HG03442 (cell line): ENCODE data around the gene DDX39A.
"Not testable (repeated sequence)": the region's sequence is repeated elsewhere in the genome, so short reads cannot be mapped to it uniquely, and the experiment has no call there.

Source experiments
- ATAC-seq: cut with Tn5 transposase; IDR thresholded peaks from one replicate; pipeline ENCODE4 v1.9.1; 2021; ENCODE audit warnings: mild to moderate bottlenecking, moderate library complexity; ENCODE audit not compliant: unreplicated experiment

DDX39A gene

DNA sequence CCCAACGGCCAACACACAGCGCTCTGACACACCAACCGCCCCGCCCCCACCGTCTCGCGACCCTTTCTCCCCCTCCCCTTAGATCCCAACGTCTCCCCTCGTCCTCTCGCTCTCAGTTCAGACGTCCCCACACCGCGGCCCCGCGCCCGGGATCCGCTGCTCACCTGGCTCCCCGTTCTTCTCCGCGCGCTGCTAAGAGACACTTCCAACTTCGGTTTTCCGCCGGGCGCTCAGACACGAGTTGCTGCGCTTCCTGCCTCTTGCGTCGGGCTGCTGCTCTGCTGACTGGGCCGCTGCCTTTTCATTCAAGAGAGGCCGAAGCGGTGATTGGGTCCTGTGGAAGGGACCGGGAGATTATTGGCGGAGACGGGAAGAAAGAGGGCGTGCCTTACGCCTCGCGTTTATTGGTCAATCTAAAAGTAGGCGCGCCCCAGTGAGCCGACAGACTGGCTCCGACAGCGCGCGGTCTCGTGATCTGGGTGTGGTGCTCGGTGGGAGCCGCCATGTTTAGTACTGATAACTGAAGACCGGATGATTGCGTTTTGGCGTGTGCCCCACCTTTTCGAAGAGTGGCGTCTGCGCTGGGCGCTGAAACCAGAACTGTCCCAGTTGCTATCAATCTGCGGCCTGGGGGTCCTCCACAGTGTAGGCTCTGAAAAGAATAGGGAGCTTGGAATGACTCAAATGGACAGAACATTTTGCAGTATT, at the start of gene DDX39A:
Gene DDX39A (minus strand): TSS at position 236 of the 708 bp plus-strand sequence. CDS start 6,121 bp downstream, outside the sequence.
- peak; percentile 92 for ATAC-seq

DNA sequence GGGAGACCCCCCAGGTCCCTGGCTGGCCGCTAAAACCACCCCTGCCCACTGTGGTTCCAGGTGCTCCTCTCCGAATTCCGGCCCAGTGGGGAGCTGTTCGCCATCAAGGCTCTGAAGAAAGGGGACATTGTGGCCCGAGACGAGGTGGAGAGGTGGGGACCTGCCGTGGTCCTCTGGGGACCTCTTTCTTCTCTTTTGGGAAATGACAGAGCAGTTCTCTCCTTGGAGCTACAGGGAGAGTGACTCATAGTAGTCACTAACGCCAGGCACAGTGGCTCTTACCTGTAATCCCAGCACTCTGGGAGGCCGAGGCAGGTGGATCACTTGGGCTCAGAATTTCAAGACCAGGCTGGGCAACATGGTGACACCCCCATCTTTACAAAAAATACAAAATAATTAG, 48.7 kb upstream of the DDX39A start:
- ATAC-seq, result no peak

DNA sequence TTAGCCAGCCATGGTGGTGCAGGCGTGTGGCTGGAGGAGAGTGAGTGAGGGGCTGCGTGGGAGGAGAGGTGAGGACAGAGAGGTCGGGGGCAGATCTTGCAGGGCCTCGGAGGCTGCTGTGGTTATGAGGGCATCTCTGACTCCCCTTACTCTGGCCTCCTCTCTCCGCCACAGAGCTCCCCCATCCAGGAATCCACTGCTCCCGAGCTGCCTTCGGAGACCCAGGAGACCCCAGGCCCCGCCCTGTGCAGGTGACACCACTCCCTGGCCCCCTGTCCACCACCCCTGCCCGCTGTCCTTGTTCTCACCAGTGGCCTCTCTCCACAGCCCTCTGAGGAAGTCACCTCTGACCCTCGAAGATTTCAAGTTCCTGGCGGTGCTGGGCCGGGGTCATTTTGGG, 48.2 kb upstream of the DDX39A start:
- no peak for ATAC-seq

DNA sequence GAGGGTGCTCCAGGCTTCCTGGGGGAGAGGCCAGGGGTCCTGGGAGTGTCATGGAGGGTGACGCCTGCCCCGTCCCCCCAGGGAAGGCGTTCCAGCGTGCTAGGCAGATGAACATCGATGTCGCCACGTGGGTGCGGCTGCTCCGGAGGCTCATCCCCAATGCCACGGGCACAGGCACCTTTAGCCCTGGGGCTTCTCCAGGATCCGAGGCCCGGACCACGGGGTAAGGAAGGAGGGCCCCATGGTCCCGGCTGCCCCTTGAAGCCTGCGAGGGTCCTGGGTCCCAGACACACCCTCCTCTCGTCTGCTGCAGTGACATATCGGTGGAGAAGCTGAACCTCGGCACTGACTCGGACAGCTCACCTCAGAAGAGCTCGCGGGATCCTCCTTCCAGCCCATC, 44.6 kb upstream of the DDX39A start:
- ATAC-seq, result no peak

DNA sequence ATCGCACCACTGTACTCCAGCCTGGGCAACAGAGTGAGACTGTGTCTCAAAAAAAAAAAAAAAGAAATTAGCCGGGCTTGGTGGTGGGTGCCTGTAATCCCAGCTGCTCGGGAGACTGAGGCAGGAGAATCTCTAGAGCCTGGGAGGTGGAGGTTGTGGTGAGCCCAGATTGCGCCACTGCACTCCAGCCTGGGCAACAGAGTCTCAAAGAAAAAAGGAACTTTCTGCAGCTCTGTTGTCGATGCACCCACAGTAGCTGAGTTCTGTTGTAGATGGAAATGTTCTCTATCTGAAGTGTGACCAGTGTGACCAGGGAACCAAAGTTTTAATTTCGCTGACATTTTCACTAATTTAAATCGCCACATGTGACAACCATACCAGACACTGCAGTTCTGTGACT, 43.3 kb upstream of the DDX39A start:
- not testable (repeated sequence) for ATAC-seq

DNA sequence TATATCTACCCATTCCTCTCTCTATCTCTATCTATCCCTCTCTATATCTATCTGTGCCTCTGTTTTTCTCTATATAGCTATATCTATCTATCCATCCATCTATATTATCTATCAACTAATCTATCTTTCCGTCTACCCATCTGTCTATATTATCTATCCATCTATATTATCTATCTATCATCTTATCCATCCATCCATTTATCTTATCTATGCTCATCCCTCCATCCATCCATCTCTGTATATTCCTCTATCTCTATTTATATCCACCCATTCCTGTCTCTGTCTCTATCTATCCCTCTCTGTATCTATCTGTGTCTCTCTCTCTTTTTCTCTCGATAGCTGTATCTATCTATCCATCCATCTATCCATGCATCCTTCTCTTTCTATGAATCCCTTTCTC, 41.8 kb upstream of the DDX39A start:
- ATAC-seq, result no peak

DNA sequence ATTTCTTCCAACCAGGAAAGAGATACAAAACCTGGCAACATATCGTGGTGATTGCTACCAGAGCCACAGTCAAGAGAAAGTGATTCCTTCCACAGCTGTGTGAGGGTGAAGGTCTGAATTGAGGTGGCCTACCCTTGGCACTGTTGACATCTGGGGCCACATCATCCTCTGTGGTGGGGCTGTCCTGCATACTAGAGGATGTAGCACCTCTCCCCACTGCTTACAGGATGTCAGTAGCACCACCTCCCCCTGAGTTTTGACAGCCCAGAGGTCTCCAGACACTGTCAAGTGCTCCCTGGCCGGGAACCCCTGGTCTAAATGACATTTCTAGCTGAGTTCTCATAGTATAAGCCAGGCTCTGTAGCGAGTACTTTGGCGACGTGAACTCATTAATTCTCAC, 40.6 kb upstream of the DDX39A start:
- ATAC-seq, result no peak

DNA sequence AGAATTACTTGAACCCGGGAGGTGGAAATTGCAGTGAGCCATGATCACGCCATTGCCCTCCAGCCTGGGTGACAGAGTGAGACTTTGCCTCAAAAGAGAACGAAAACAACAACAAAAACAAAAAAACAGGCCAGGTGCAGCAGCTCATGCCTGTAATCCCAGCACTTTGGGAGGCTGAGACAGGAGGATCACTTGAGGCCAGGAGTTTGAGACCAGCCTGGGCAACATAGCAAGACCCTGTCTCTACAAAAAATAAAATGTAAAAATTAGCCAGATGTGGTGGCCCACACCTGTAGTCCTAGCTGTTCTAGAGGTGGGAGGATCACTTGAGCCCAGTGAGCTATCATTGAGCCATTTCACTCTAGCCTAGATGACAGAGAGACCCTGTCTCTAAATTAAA, 33.2 kb upstream of the DDX39A start:
- not testable (repeated sequence) for ATAC-seq

DNA sequence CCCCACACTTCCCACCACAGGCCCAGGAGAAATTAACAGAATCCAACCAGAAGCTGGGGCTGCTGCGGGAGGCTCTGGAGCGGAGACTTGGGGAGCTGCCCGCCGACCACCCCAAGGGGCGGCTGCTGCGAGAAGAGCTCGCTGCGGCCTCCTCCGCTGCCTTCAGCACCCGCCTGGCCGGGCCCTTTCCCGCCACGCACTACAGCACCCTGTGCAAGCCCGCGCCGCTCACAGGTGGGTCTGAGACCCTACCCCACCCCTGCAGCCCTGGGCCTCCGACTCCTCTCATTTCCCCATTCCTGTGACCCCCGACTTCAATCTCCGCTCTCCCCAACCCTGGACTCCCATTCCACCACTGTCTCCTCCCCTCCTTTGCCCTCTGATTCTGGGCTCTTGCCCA, 31.7 kb upstream of the DDX39A start:
- no peak for ATAC-seq

DNA sequence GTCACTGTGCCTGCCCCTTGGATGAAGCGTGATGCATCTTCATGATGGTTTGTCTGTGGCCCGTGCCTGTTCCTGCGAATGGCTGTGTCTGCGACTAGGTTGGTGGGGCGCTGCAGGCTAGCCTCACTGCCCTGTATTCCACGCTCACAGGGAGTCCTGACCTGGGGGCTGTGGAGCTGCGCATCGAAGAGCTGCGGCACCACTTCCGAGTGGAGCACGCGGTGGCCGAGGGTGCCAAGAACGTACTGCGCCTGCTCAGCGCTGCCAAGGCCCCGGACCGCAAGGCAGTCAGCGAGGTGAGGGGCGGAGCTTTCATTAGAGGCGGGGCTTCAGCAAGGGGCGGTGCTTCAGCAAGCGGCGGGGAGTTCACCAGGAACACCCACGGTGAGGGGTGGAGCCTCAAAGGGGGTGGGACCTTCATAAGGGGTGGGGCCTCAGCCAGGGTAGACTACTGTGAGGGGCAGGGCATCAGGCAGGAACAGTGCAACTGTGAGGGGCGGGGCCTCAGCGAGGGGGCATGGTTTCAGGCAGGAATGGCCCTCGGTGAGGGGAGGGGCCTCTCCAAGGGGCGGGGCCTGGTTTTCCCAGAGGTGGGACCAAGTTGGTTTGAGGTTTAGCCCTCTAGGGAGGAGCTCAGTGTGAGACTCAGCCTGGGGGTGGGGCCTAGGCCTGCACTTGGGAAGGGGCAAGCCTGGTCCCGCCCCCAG, 31.2 kb upstream of the DDX39A start:
- no peak for ATAC-seq

DNA sequence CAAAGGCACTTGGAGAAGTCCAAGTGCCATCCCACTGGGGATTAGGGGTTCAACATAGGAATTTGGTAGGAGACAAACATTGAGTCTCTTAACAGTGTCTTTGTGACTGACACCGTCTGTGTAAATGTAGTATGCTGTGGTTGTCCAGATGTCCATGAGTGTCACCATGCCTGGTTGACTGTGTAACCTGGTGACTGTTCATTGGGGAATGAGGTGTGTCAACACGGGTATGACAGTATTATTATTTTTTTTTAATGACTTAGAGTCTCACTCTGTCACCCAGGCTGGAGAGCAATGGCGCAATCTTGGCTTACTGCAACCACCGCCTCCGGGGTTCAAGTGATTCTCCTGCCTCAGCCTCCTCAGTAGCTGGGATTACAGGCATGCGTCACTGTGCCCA, 30.2 kb upstream of the DDX39A start:
- no peak for ATAC-seq

DNA sequence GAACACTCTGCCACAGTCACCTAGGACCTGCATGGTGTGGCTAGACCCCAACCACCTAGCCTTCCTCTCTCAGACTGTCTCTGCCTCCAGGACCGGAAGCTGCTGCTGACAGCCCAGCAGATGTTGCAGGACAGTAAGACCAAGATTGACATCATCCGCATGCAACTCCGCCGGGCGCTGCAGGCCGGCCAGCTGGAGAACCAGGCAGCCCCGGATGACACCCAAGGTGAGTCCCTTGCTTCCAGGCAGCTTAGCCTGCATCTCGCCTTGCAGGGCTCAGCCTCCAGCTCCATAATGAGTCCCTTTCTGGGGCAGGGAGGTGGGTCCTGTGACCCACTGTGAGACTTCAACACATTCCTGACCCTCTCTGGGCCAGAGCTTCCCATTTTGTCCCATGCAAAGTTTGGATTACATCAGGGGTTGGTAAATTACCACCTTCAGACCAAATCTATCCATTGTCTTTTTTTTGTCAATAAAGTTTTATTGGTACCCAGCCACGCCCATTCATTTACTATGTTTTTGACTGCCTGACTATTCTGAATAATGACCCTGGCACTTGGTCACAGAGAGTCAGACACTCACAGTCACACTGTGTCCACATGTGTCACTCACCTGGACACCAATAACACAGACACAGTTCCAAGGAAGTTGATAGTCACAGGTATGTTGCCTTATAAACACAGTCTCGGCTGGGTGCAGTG, 27.3 kb upstream of the DDX39A start:
- ATAC-seq, result no peak

DNA sequence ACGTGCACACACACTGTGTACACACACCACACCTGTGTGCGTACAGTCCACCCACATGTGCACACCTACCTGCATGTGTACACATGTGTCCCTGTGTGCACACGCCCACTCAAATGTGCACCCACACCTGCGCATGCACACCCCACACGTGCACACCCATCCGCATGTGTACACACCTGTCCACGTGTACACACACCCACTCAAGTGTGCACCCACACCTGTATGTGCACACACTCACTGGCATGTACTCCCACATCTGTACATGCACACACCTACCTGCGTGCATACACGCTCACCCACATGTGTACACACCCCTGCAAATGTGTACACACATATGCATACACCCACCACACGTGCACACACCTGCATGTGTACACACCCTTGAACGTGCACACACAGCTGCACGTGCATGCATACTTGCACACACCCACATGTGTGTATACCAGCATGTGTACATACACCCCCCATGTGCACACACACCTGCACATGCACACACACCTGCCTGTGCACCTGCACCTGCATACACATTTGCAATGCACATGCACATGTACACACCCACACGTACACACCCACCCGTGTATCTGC, 24.6 kb upstream of the DDX39A start:
- no peak for ATAC-seq

DNA sequence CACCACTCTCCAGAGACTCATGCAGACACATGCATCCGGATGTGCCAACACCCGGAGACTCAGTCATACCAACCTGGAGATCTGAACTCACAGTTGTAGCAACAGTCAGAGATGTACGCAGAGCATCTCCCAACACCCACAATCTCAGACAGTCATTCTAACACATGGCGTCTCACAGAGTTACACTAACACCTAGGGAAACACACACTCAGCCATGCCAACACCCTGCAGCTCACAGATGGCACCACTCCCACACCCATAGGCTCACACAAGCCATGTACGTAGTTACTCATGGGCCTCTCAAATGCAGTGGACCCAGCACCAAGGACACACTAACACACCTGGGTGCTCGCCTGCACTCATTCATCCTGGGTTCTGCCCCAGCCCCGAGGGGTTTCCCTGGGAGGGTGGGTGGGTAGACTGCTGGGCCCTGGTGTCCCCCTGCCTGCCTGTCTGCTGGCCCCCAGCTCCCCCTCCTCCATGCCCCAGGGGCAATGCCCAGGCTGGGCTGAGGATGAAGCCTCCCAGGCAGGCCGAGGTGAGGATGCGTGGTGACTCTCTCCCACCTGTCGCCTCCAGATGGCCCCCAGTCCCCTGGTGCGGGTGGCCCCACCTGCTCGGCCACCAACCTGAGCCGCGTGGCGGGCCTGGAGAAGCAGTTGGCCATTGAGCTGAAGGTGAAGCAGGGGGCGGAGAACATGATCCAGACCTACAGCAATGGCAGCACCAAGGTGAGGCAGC, 23.9 kb upstream of the DDX39A start:
- ATAC-seq, result no peak

DNA sequence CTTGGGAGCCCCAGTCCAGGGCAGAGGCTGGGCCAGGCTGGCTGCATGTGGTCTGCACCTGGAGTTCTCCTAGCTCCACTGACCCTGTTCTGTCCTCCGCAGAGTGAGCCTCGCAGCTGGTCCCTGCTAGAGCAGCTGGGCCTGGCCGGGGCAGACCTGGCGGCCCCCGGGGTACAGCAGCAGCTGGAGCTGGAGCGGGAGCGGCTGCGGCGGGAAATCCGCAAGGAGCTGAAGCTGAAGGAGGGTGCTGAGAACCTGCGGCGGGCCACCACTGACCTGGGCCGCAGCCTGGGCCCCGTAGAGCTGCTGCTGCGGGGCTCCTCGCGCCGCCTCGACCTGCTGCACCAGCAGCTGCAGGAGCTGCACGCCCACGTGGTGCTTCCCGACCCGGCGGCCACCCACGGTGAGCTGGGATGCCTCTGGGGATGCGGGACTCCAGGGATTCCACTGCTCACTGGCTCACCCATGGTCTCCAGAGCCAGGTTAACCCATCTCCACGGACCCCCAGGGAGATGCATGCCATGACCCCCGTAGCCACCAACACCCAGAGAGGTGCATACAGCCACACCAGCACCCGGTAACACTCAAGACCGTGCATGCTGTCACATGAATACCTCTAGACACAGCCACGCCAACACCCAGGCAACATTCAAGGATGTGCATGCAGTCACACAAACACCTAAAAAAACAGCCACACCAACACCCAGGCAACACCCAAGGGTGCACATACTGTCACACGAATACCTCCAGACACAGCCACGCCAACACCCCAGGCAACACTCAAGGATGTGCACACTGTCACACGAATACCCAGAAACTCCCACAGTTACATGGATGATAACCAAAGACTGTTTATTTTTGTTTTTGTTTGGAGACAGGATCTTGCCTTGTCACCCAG, 22.1 kb upstream of the DDX39A start:
- ATAC-seq, result no peak

DNA sequence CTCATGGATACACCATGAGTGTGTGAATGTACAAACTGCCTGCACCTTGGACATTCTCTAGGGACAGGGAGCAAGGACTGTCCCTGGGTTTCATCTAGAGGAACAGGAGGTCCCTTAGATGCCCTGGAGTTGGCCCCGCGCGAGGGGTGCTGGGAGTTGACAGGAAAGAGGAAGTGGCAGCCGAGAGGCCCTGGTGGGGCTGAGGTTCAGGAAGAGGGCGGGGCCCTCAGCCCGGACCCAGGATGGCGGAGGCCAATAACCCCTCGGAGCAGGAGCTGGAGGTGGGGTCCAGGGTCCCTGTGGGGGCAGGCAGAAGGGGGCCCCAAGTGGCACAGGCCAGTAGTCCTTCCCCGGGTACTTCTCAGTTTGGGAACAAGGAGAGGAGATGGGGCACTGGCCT, 20.9 kb upstream of the DDX39A start:
- ATAC-seq, result peak; percentile 72

DNA sequence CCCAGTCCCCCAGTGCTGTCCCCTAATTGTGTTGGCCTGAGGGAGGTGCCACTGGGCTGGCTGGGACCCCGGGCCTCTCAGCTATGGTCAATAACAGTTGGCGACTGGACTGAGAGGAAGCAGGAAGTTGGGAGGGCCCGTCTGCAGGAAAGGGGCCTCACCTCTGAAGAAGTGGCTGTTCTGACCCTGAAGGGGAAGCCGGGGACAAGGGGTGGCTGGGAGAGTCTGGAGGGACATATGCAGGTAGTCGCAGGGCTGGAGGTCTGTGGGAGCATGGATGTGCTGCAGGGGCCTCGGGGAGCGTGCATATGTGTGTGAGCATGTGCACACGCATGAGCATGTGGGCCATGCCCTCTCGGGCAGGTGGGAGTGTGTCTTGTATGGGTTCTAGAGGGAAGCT, 19.9 kb upstream of the DDX39A start:
- ATAC-seq, result no peak

DNA sequence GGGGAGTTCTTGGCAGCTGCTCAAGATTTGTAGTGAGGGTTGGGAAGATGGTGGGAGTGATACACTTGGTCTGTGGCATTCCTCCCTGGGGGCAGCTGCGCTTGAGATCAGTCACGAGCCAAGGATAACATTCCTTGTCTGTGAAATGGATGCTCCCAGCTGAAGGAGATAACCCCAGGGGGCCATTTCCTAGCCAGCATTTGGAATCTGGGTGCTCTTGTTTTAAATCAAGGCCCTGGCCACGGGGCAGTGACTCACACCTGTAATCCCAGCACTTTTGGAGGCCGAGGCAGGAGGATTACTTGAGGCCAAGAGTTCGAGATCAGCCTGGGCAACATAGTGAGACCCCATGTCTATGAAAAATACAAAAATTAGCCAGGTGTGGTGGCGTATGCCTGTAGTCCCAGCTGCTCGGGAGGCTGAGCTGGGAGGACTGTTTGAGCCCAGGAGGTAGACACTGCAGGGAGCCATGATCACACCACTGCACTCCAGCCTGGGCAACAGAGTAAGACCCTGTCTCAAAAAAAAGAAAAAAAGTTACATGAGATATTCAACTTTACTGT, 18.5 kb upstream of the DDX39A start:
- no peak for ATAC-seq

DNA sequence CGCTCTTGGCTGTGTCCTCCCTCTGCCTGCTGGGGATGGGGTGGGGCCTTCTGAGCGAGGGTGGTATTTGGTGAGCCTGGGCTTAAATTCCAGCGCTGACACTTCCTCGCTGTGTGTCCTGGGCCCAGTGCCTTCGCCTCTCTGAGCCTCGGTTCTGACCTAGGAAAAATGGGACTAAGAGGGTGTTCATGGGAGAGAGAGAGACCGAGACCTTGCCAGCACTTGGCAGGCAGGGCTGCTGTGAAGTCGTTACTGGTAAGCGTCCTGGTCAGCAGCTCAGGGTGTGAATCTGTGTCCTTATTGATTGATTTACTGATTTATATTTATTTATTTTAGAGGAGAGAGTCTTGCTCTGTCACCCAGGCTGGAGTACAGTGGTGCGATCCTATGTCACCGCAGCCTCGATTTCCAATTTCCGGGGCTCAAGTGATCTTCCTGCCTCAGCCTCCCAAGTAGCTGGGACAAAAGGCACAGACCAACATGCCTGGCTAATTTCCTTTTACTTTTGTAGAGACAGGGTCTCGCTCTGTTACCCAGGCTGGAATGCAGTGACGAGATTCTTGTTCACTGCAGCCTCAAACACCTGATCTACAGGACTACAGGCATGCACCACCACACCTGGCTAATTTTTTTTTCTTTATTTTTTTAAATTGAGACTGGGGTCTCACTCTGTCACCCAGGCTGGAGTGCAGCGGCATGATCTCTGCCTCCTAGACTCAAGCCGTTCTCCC, 16.3 kb upstream of the DDX39A start:
- no peak for ATAC-seq
